ENCODE results near the gene PCYT2. TPM values are rescaled to one million over a fixed set of nuclear protein-coding genes. Genes with fewer than 3 reads are reported as not detected.

Gene PCYT2
- total RNA-seq, 1 donor, result 67.0 TPM

- no peak overlapping the region for H2AFZ ChIP-seq (ENCODE audit: low read length)
- H3K27me3 ChIP-seq (ENCODE audit: insufficient read depth, low read length), result no peaks in the 10 kb centered on the region
- no peak overlapping the region for H3K4me3 ChIP-seq (ENCODE audit: insufficient read depth, low read length)
- no peak overlapping the region for H3K27ac ChIP-seq (ENCODE audit: low read depth, low read length)
- no peak overlapping the region for H3K4me2 ChIP-seq (ENCODE audit: insufficient read depth, low read length)
- H3K4me1 ChIP-seq (ENCODE audit: insufficient read depth, low read length), result peaks cover 4% of the 10 kb centered on the region
- H3K79me2 ChIP-seq (ENCODE audit: insufficient read depth, low read length), result peaks cover 10% of the 10 kb centered on the region
- no peaks in the 10 kb centered on the region for H3K9me3 ChIP-seq (ENCODE audit: low read depth, low read length)
- H4K20me1 ChIP-seq (ENCODE audit: insufficient read depth, low read length), result peaks cover 10% of the 10 kb centered on the region
- H3K36me3 ChIP-seq (ENCODE audit: insufficient read depth, low read length), result peaks cover 3% of the 10 kb centered on the region
- peak; percentile 69 for DNase-seq (ENCODE audit: insufficient read length, low spot score, missing footprints)
- TF ChIP-seq, protein P1, sequence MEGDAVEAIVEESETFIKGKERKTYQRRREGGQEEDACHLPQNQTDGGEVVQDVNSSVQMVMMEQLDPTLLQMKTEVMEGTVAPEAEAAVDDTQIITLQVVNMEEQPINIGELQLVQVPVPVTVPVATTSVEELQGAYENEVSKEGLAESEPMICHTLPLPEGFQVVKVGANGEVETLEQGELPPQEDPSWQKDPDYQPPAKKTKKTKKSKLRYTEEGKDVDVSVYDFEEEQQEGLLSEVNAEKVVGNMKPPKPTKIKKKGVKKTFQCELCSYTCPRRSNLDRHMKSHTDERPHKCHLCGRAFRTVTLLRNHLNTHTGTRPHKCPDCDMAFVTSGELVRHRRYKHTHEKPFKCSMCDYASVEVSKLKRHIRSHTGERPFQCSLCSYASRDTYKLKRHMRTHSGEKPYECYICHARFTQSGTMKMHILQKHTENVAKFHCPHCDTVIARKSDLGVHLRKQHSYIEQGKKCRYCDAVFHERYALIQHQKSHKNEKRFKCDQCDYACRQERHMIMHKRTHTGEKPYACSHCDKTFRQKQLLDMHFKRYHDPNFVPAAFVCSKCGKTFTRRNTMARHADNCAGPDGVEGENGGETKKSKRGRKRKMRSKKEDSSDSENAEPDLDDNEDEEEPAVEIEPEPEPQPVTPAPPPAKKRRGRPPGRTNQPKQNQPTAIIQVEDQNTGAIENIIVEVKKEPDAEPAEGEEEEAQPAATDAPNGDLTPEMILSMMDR (IDR thresholded peaks at IDR 0.05; ENCODE audit: extremely low read depth, low read depth, low read length), result no peak
These were observed 5.7 kb downstream of the PCYT2 start for GRCh38 chr17:81905424-81905875.

DNA sequence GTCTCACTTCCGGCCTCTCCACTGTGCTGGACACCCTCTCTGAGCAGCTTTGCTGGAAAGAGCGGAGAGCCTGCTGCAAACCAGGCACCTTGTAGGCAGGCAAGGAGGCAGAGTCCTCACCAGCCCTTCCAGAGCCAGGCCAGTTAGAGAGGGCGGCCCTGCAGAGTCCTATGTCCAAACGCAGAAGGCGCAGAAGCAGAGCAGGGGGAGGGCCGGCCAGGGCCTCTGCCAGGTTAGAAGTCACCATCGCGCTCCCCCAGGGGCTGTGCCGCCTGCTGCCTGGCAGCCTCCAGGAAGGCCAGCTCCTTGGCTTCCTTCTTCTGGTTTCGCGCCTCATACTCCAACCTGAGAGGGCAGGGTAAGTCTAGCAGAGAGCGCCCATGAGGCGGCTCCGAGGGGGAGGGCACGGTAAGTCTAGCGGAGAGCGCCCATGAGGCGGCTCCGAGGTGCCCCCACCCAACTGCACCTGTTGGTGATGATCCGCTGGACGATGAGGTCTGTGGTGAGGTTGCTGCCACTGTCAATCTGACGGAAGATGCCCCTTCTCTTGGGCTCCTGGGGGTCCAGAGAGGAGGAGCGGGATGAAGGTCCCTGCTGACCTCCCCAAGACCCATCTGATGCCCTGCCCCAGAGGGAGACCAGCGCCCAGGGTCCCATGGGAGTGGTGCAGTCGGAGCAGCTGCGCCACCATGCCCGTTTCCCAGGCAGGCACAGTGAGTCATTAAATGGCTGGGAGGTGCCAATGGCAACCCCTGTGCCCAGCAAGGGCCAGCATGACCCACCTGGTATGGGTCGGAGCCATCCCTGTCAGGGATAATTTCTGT lies 6.4 kb downstream of the PCYT2 start:
- no peak overlapping the region for H3K4me3 ChIP-seq (ENCODE audit: insufficient read depth, low read length)
- TF ChIP-seq, protein P1 (IDR thresholded peaks at IDR 0.05; ENCODE audit: extremely low read depth, low read depth, low read length), result no peak
- H4K20me1 ChIP-seq (ENCODE audit: insufficient read depth, low read length), result peaks cover 10% of the 10 kb centered on the region

GRCh38 chr17:81903896-81904599 lies 7.2 kb downstream of the PCYT2 start:
- H3K4me3 ChIP-seq (ENCODE audit: insufficient read depth, low read length), result no peak overlapping the region
- peaks cover 1% of the 10 kb centered on the region for H3K4me1 ChIP-seq (ENCODE audit: insufficient read depth, low read length)
- DNase-seq (ENCODE audit: insufficient read length, low spot score, missing footprints), result peak; percentile 78
- H2AFZ ChIP-seq (ENCODE audit: low read length), result no peak overlapping the region
- no peaks in the 10 kb centered on the region for H3K9me3 ChIP-seq (ENCODE audit: low read depth, low read length)
- H3K79me2 ChIP-seq (ENCODE audit: insufficient read depth, low read length), result peaks cover 7% of the 10 kb centered on the region
- H4K20me1 ChIP-seq (ENCODE audit: insufficient read depth, low read length), result peaks cover 12% of the 10 kb centered on the region
- H3K36me3 ChIP-seq (ENCODE audit: insufficient read depth, low read length), result peaks cover 12% of the 10 kb centered on the region
- no peak overlapping the region for H3K27ac ChIP-seq (ENCODE audit: low read depth, low read length)
- TF ChIP-seq, protein P1 (IDR thresholded peaks at IDR 0.05; ENCODE audit: extremely low read depth, low read depth, low read length), result no peak
- H3K4me2 ChIP-seq (ENCODE audit: insufficient read depth, low read length), result no peak overlapping the region
- no peaks in the 10 kb centered on the region for H3K27me3 ChIP-seq (ENCODE audit: insufficient read depth, low read length)

More for the DNA sequence above, 6.4 kb downstream of the PCYT2 start:
- peak; percentile 76 for DNase-seq (ENCODE audit: insufficient read length, low spot score, missing footprints)
- H3K4me1 ChIP-seq (ENCODE audit: insufficient read depth, low read length), result no peaks in the 10 kb centered on the region
- no peak overlapping the region for H3K27ac ChIP-seq (ENCODE audit: low read depth, low read length)
- no peak overlapping the region for H2AFZ ChIP-seq (ENCODE audit: low read length)
- H3K9me3 ChIP-seq (ENCODE audit: low read depth, low read length), result no peaks in the 10 kb centered on the region
- peaks cover 5% of the 10 kb centered on the region for H3K79me2 ChIP-seq (ENCODE audit: insufficient read depth, low read length)
- no peaks in the 10 kb centered on the region for H3K27me3 ChIP-seq (ENCODE audit: insufficient read depth, low read length)
- no peak overlapping the region for H3K4me2 ChIP-seq (ENCODE audit: insufficient read depth, low read length)
- peaks cover 7% of the 10 kb centered on the region for H3K36me3 ChIP-seq (ENCODE audit: insufficient read depth, low read length)

DNA sequence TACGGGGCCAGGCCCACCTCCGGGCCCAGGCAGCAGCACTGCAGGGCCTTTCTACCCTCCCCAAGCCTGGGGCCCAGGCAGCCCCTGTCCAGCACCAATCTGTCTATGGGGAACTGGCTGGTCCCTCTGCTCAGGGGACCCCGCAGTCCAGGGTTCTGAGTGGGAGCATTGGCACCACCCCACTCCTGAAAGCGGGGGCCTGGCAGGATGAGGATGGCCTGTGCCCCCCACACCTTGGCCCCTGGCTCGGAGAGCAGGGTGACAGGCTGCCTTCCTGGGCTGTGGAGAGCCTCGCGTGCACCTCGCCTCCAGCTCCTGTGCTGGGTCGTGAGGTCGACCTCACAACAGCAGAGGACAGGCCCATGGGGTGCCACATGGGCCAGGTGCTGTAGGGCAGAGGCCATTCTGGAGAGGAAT lies 7.8 kb downstream of the PCYT2 start:
- Histone ChIP-seq H3K27me3 (ENCODE audit: insufficient read depth, low read length) (no peaks in the 10 kb centered on the region), H3K4me3 (ENCODE audit: insufficient read depth, low read length) (no peak overlapping the region), H3K36me3 (ENCODE audit: insufficient read depth, low read length) (peaks cover 15% of the 10 kb centered on the region), H4K20me1 (ENCODE audit: insufficient read depth, low read length) (peaks cover 17% of the 10 kb centered on the region), H3K79me2 (ENCODE audit: insufficient read depth, low read length) (peaks cover 7% of the 10 kb centered on the region), H3K4me2 (ENCODE audit: insufficient read depth, low read length) (no peak overlapping the region), H3K4me1 (ENCODE audit: insufficient read depth, low read length) (peaks cover 8% of the 10 kb centered on the region), H2AFZ (ENCODE audit: low read length) (no peak overlapping the region), H3K27ac (ENCODE audit: low read depth, low read length) (no peak overlapping the region), H3K9me3 (ENCODE audit: low read depth, low read length) (no peaks in the 10 kb centered on the region)
- peak; percentile 73 for DNase-seq (ENCODE audit: insufficient read length, low spot score, missing footprints)
- TF ChIP-seq, protein P1 (IDR thresholded peaks at IDR 0.05; ENCODE audit: extremely low read depth, low read depth, low read length), result no peak

Measured in osteoblast (primary cell).